CD4-positive, CD25-positive, alpha-beta regulatory T cell (primary cell): ENCODE measurements around the gene ARID5A. TPM values are rescaled to one million over a fixed set of nuclear protein-coding genes. Genes with fewer than 3 reads are reported as not detected.

Experiments used
- ATAC-seq, 2 donors: fragments of 150-1000 bp; cut with Tn5 transposase; one replicate each; pipeline ENCODE4 v1.10.0; 2021; ENCODE audit warnings: low read depth in 2 of 2, moderate number of reproducible peaks in 2 of 2, moderate library complexity in 1 of 2
- DNase-seq, 3 donors: peaks; one replicate each; pipeline versions ENCODE4 v3.0.0 to v3.0.0-alpha.2; 2012 to 2022; ENCODE audit warnings: mixed read lengths in 1 of 3
- H3K27ac ChIP-seq: one replicate; pipeline ENCODE4 v1.7.0; 2013; ENCODE audit warnings: mild to moderate bottlenecking, low read length; ENCODE audit not compliant: insufficient read depth, poor library complexity, severe bottlenecking
- H3K27me3 ChIP-seq: one replicate; pipeline ENCODE4 v1.7.0; 2013; ENCODE audit warnings: low read length; ENCODE audit not compliant: control insufficient read depth, insufficient read depth
- H3K36me3 ChIP-seq: one replicate; pipeline ENCODE4 v1.7.0; 2013; ENCODE audit warnings: mild to moderate bottlenecking, low read length, moderate library complexity; ENCODE audit not compliant: control insufficient read depth, insufficient read depth
- H3K4me1 ChIP-seq: 2 replicates; pipeline ENCODE4 v1.7.0; 2013; ENCODE audit warnings: mild to moderate bottlenecking, low read length; ENCODE audit not compliant: insufficient read depth, control insufficient read depth, poor library complexity, severe bottlenecking
- H3K4me3 ChIP-seq: one replicate; pipeline ENCODE4 v1.7.0; 2013; ENCODE audit warnings: low read depth, mild to moderate bottlenecking, low read length, moderate library complexity
- H3K9me3 ChIP-seq, 2 experiments: 1 replicate in 1 of 2; 2 replicates in 1 of 2; pipeline ENCODE4 v1.7.0; 2013; ENCODE audit warnings: low read length in 2 of 2, mild to moderate bottlenecking in 1 of 2, moderate library complexity in 1 of 2; ENCODE audit not compliant: control insufficient read depth in 2 of 2
- H3K27ac Mint-ChIP-seq, 3 donors: one replicate each; pipeline ENCODE4 v1.8.0; 2020 to 2022; ENCODE audit warnings: mild to moderate bottlenecking in 3 of 3, mixed read lengths in 3 of 3, moderate library complexity in 2 of 3
- H3K27me3 Mint-ChIP-seq: one replicate; pipeline ENCODE4 v1.8.0; 2022; ENCODE audit warnings: mild to moderate bottlenecking, mixed read lengths
- H3K36me3 Mint-ChIP-seq: one replicate; pipeline ENCODE4 v1.8.0; 2020; ENCODE audit warnings: mixed read lengths
- H3K4me1 Mint-ChIP-seq, 4 donors: one replicate each; pipeline ENCODE4 v1.8.0; 2020 to 2022; ENCODE audit warnings: mixed read lengths in 4 of 4, mild to moderate bottlenecking in 1 of 4
- H3K4me3 Mint-ChIP-seq, 4 donors: one replicate each; pipeline ENCODE4 v1.8.0; 2020 to 2022; ENCODE audit warnings: mild to moderate bottlenecking in 4 of 4, mixed read lengths in 4 of 4, moderate library complexity in 3 of 4
- H3K9me3 Mint-ChIP-seq, 7 donors: one replicate each; pipeline ENCODE4 v1.8.0; 2020 to 2022; ENCODE audit warnings: mixed read lengths in 7 of 7, mild to moderate bottlenecking in 3 of 7, moderate library complexity in 2 of 7
- polyA plus RNA-seq, 4 donors: library from polyadenylated mRNA; unstranded; fragments of 300-500 nt; fragmentation: Illumina TruSeq; gene quantifications; one replicate each; pipeline ENCODE4 v1.2.3, GENCODE V29; 2021
- total RNA-seq: library from RNA; stranded (reverse); gene quantifications from one replicate; pipeline ENCODE4 v1.2.3, GENCODE V29; 2022

ARID5A gene
- total and polyA plus RNA-seq, 5 donors from 2014 or later = 63.5 to 180 (median 82.1) TPM

GRCh38 chr2:96517079-96517478 is 19.5 kb upstream of the ARID5A start:
- peaks cover 0 to 4% of the 10 kb centered on the region in 2 experiments for H3K9me3 ChIP-seq
- no peaks in the 10 kb centered on the region for H3K36me3 Mint-ChIP-seq
- H3K4me1 Mint-ChIP-seq = peaks cover 0 to 7% (median under 1%) of the 10 kb centered on the region in 4 donors
- no peaks in the 10 kb centered on the region for H3K36me3 ChIP-seq
- H3K4me1 ChIP-seq = no peaks in the 10 kb centered on the region
- no peaks in the 10 kb centered on the region for H3K27me3 ChIP-seq
- no peak for ATAC-seq
- H3K27ac Mint-ChIP-seq = no peak overlapping the region
- no peak overlapping the region for H3K27ac ChIP-seq
- H3K4me3 ChIP-seq = no peak overlapping the region
- H3K9me3 Mint-ChIP-seq = peaks cover 0 to 7% (median 0%) of the 10 kb centered on the region in 7 donors
- no peak for DNase-seq
- H3K4me3 Mint-ChIP-seq = no peak overlapping the region
- peaks cover 5% of the 10 kb centered on the region for H3K27me3 Mint-ChIP-seq

GRCh38 chr2:96520231-96520630 is 16.3 kb upstream of the ARID5A start:
- Mint-ChIP-seq H3K27me3 (peaks cover 13% of the 10 kb centered on the region), H3K4me3 (no peak overlapping the region), H3K4me1 (peaks cover 6 to 24% (median 17%) of the 10 kb centered on the region in 4 donors), H3K9me3 (peaks cover 0 to 7% (median 0%) of the 10 kb centered on the region in 7 donors), H3K36me3 (no peaks in the 10 kb centered on the region), H3K27ac (no peak overlapping the region)
- H3K27ac ChIP-seq = no peak overlapping the region
- no peak overlapping the region for H3K4me3 ChIP-seq
- no peak for ATAC-seq
- H3K9me3 ChIP-seq = peaks cover 0 to 4% of the 10 kb centered on the region in 2 experiments
- H3K27me3 ChIP-seq = no peaks in the 10 kb centered on the region
- no peak for DNase-seq
- H3K36me3 ChIP-seq = no peaks in the 10 kb centered on the region
- peaks cover 18% of the 10 kb centered on the region for H3K4me1 ChIP-seq

- H3K36me3 Mint-ChIP-seq = no peaks in the 10 kb centered on the region
- H3K4me1 Mint-ChIP-seq = peaks cover 6 to 24% (median 17%) of the 10 kb centered on the region in 4 donors
- no peaks in the 10 kb centered on the region for H3K27me3 ChIP-seq
- H3K27ac Mint-ChIP-seq = no peak overlapping the region
- H3K4me3 Mint-ChIP-seq = no peak overlapping the region
- ATAC-seq (no peak), DNase-seq (no peak)
- peaks cover 13% of the 10 kb centered on the region for H3K27me3 Mint-ChIP-seq
- H3K4me3 ChIP-seq = no peak overlapping the region
- H3K9me3 Mint-ChIP-seq = peaks cover 0 to 7% (median 0%) of the 10 kb centered on the region in 7 donors
- H3K9me3 ChIP-seq = peaks cover 0 to 4% of the 10 kb centered on the region in 2 experiments
- no peaks in the 10 kb centered on the region for H3K36me3 ChIP-seq
- H3K4me1 ChIP-seq = peaks cover 20% of the 10 kb centered on the region
- H3K27ac ChIP-seq = no peak overlapping the region
These were observed 15.9 kb upstream of the ARID5A start for GRCh38 chr2:96520697-96521096.

- Histone ChIP-seq H3K9me3 (peaks cover 0 to 4% of the 10 kb centered on the region in 2 experiments), H3K27me3 (no peaks in the 10 kb centered on the region), H3K4me3 (no peak overlapping the region), H3K36me3 (no peaks in the 10 kb centered on the region), H3K27ac (no peak overlapping the region), H3K4me1 (peaks cover 20% of the 10 kb centered on the region)
- Mint-ChIP-seq H3K27me3 (peaks cover 17% of the 10 kb centered on the region), H3K4me3 (no peak overlapping the region), H3K9me3 (peaks cover 0 to 7% (median 0%) of the 10 kb centered on the region in 7 donors), H3K4me1 (peaks cover 6 to 29% (median 19%) of the 10 kb centered on the region in 4 donors), H3K27ac (no peak overlapping the region), H3K36me3 (no peaks in the 10 kb centered on the region)
- no peak for DNase-seq
- no peak for ATAC-seq
These were observed 15.3 kb upstream of the ARID5A start for GRCh38 chr2:96521219-96521618.

DNA sequence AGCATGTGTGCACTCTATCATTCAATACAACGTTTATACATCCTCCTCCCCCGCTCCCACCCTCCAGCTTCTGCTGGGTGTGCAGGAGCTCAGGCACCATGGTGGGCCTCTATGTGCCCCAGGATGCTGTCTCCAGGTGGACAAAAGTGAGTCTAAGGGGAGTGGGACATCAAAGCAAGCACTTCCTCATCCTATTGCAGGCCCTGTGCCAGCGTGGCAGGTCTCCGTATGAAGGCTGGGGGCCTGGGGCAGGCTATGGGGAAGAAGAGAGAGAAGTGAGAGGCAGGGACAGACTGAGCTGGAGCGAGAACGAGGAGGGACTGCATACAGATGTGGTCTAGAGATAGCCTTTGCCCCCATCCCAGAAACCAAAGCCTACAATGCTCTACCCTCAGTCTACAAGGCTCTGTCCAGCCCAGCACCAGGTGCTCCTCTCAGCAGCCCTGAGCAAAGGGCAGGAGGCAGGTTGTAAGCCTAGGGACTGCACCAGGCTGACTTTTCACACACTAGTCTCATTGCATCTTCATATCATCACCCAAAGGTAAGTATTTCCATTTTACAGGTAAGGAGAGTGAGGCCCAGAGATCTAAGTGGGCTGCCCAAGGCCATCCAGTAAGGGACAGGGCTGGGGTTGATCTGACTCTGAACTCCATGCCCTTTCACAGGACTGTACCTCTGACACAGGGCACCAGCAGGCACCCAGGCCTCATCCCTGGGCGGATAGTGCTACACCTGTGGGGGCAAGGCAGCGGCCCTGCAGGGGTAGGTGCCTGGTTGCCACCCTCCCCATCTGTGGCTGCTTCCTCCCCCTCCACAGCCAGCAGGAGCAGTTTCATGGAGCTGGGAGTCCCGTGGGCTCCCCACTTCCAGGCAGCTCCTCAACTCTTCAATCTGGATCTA is 14.0 kb upstream of the ARID5A start:
- H3K4me3 Mint-ChIP-seq = peak overlapping the region in 2 of 4 donors; percentile 32 to 80
- Histone ChIP-seq H3K4me1 (peaks cover 31% of the 10 kb centered on the region), H3K27ac (no peak overlapping the region), H3K36me3 (no peaks in the 10 kb centered on the region), H3K9me3 (no peaks in the 10 kb centered on the region), H3K4me3 (no peak overlapping the region), H3K27me3 (no peaks in the 10 kb centered on the region)
- H3K4me1 Mint-ChIP-seq = peaks cover 11 to 34% (median 19%) of the 10 kb centered on the region in 4 donors
- no peak for ATAC-seq
- peak overlapping the region in 1 of 3 donors; percentile 38 for H3K27ac Mint-ChIP-seq
- H3K9me3 Mint-ChIP-seq = no peaks in the 10 kb centered on the region
- H3K27me3 Mint-ChIP-seq = peaks cover 17% of the 10 kb centered on the region
- H3K36me3 Mint-ChIP-seq = no peaks in the 10 kb centered on the region
- DNase-seq = no peak

- Mint-ChIP-seq H3K27ac (no peak overlapping the region), H3K9me3 (no peaks in the 10 kb centered on the region), H3K4me1 (peaks cover 14 to 47% (median 28%) of the 10 kb centered on the region in 4 donors), H3K36me3 (no peaks in the 10 kb centered on the region), H3K27me3 (peaks cover 12% of the 10 kb centered on the region), H3K4me3 (peak overlapping the region; percentile 29 to 86 (median 44))
- H3K36me3 ChIP-seq = no peaks in the 10 kb centered on the region
- H3K4me1 ChIP-seq = peaks cover 44% of the 10 kb centered on the region
- H3K9me3 ChIP-seq = no peaks in the 10 kb centered on the region
- ATAC-seq (peak; percentile 18 to 35), DNase-seq (no peak)
- no peaks in the 10 kb centered on the region for H3K27me3 ChIP-seq
- no peak overlapping the region for H3K27ac ChIP-seq
- peak overlapping the region; percentile 65 for H3K4me3 ChIP-seq
These were observed 12.7 kb upstream of the ARID5A start for GRCh38 chr2:96523659-96524481.

- peak in 1 of 3 donors; percentile 86 for DNase-seq
- H3K27me3 Mint-ChIP-seq = peaks cover 12% of the 10 kb centered on the region
- peak overlapping the region in 1 of 3 donors; percentile 60 for H3K27ac Mint-ChIP-seq
- H3K4me3 Mint-ChIP-seq = peak overlapping the region; percentile 39 to 86 (median 52)
- Histone ChIP-seq H3K27ac (no peak overlapping the region), H3K36me3 (no peaks in the 10 kb centered on the region), H3K9me3 (no peaks in the 10 kb centered on the region), H3K27me3 (no peaks in the 10 kb centered on the region), H3K4me1 (peaks cover 46% of the 10 kb centered on the region), H3K4me3 (peak overlapping the region; percentile 65)
- peak; percentile 24 to 37 for ATAC-seq
- H3K4me1 Mint-ChIP-seq = peaks cover 14 to 53% (median 30%) of the 10 kb centered on the region in 4 donors
- H3K9me3 Mint-ChIP-seq = no peaks in the 10 kb centered on the region
- H3K36me3 Mint-ChIP-seq = no peaks in the 10 kb centered on the region
These were observed 11.9 kb upstream of the ARID5A start for GRCh38 chr2:96524482-96525210.
